Vagina (tissue), 2 donors: ENCODE data around the gene LMTK3.

Source experiments
- POLR2AphosphoS5 ChIP-seq, 2 donors: sonication (generic); formaldehyde crosslinking; IDR thresholded peaks; one replicate each; pipeline ENCODE4 v1.9.0; 2017; ENCODE audit warnings: antibody characterized with exemption in 2 of 2, mild to moderate bottlenecking in 2 of 2, low read depth in 1 of 2; ENCODE audit not compliant: insufficient read depth in 1 of 2
- TF ChIP-seq, protein P1 (sequence below), 3 experiments: fragments of 450-650 bp in 2 of 3; fragments of 200-600 bp in 1 of 3; sonication (generic) in 1 of 3; IDR thresholded peaks; one replicate each; pipeline ENCODE4 v1.5.1; 2017 to 2019; ENCODE audit warnings: antibody characterized with exemption in 3 of 3, mild to moderate bottlenecking in 2 of 3, moderate library complexity in 2 of 3

- TF ChIP-seq, protein P1, sequence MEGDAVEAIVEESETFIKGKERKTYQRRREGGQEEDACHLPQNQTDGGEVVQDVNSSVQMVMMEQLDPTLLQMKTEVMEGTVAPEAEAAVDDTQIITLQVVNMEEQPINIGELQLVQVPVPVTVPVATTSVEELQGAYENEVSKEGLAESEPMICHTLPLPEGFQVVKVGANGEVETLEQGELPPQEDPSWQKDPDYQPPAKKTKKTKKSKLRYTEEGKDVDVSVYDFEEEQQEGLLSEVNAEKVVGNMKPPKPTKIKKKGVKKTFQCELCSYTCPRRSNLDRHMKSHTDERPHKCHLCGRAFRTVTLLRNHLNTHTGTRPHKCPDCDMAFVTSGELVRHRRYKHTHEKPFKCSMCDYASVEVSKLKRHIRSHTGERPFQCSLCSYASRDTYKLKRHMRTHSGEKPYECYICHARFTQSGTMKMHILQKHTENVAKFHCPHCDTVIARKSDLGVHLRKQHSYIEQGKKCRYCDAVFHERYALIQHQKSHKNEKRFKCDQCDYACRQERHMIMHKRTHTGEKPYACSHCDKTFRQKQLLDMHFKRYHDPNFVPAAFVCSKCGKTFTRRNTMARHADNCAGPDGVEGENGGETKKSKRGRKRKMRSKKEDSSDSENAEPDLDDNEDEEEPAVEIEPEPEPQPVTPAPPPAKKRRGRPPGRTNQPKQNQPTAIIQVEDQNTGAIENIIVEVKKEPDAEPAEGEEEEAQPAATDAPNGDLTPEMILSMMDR (IDR thresholded peaks at IDR 0.05) = no peak
- no peak for TF ChIP-seq POLR2AphosphoS5 (IDR thresholded peaks at IDR 0.05; ENCODE audit: insufficient read depth in 1 of 2, low read depth in 1 of 2)
These were observed 53.6 kb downstream of the LMTK3 start for GRCh38 chr19:48458016-48458415.
